ENCODE data around the gene NWD2.

The NWD2 gene

GRCh38 chr4:37304612-37305011, 60.1 kb downstream of the NWD2 start:
- DNase-seq (ENCODE audit: low spot score) = no peak

GRCh38 chr4:37305984-37306383, 61.4 kb downstream of the NWD2 start:
- DNase-seq (ENCODE audit: low spot score) = no peak

DNA sequence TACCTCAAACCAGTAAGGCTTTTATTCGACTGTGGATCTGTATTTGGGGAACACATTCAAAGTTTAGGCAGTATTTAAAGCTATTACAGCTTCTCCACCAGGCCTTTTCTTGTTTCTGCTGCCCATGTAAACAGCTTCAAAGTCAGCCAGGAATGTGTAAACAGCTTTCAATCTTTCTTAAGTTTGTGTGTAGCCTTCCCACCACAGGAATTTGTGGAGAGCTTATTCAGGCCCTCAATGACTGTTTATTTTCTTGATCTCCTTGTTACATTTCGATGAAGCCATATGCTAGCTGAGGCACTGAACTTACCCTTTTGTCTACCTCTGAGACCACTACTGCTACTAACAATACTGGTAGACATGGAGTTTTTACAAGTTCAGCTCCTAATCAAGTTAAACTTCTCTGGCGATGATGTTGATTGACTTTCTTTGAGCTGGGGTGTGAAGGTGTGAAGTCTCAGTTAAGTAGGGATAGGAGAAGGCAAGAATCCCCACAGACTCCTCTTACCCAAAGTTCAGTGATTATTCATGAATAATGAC, 72.6 kb downstream of the NWD2 start:
- DNase-seq (ENCODE audit: low spot score) = no peak

DNA sequence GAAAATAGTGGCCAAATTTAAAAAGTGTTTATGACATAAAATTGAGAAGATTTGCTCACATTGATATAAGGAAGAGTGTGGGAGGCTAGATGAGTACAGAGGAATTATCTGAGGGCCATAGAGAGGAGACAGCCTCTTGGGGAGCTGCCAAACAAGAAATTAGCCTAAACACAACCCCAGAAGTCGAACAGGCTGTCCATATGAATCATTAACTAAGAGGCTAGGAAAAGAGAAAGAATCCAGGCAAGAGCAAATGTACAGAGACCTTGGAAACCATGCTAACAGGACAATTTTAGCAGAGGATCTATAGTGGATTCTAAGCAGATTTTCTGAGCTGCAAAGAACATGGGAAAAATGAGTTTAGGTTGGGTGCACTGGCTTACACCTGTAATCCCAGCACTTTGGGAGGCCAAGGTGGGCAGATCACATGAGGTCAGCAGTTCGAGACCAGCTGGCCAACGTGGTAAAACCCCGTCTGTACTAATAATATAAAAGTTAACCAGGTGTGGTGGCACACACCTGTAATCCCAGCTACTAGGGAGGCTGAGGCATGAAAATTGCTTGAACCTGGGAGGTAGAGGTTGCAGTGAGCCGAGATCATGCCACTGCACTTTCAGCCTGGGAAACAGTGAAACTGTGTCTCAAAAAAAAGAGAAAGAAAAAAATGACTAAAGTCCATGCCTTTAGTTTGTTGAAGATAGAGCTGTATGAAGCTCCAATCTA, 76.1 kb downstream of the NWD2 start:
- no peak for DNase-seq (ENCODE audit: low spot score)

GRCh38 chr4:37322122-37322521, 77.6 kb downstream of the NWD2 start:
- no peak for DNase-seq (ENCODE audit: low spot score)

DNA sequence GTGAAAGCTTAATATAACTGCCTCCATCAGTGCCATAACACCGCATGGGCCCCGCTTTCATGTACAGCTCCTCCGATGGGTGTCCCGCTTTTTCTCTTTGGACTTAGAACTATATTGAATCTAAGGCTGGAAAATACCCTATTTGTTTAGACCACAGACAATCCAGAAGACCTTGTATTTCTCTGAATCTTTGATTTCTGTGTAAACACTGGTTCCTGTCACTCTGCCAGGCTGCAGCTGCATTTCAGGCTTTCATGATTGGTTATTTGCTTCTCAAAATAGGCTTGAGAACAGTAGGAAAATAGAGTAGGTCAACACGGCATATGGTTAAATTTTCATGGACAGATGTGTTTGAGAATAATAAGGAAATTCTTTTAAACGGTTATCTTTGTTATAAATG, 80.0 kb downstream of the NWD2 start:
- no peak for DNase-seq (ENCODE audit: low spot score)

DNA sequence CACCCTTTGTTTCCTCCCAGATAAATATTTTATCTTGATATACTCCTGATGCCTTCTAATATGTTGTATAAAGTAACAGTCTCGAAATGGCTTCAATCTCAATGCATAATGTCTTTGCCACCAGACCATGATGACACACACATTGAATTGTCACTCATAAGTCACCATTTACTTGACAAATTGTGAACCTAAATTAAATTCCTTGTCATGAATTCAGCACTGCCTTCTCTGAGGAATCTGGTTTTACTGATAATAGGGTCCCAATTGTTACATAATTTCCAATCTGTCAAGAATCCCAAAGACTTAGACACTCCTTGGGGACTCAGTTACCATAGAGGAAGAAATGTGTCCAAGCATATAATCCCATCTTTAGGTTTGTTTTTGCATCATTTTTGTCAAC, 82.3 kb downstream of the NWD2 start:
- DNase-seq (ENCODE audit: low spot score) = no peak

- DNase-seq (ENCODE audit: low spot score) = no peak
Measured at GRCh38 chr4:37338972-37339371, 94.4 kb downstream of the NWD2 start.

DNA sequence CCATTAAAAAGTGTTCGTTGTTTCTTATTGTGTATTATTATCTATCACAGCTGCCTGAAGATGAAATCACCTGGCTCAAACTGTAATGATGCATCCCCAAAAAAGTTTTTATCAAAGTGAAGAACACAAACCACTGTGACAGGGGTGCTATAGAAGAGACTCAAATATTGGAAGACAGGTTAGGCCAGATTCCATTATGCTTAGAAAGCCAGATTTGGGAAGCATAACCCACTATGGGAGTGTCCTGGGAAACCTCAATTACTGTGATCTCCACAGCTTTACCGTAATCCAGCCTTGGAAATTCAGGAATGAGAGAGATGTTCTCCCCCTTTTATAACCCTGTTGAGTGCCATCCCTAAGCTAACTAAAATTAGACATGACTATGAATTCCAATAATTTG, 114.2 kb downstream of the NWD2 start:
- DNase-seq (ENCODE audit: low spot score) = no peak

DNA sequence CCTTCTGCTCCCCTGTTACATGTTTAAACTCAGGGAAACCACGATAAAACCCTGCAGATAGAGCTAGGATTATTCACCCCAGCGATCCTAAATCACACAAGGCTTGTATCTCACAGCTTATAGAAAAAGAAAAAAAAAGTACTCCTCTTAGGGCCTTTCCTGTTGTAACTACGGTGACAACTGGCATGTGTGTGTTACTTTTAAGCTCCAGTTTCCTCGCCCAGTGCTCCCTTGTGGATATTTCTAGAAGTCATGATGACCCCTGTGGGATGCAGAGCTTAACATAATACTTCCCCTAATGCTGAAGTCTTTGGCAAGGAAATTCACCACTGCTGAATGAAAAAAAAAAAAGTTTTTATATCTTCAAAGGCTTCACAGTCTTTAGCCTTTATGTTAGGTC, 114.7 kb downstream of the NWD2 start:
- no peak for DNase-seq (ENCODE audit: low spot score)

GRCh38 chr4:37365888-37366287, 121.3 kb downstream of the NWD2 start:
- no peak for DNase-seq (ENCODE audit: low spot score)

GRCh38 chr4:37367901-37368300, 123.4 kb downstream of the NWD2 start:
- DNase-seq (ENCODE audit: low spot score) = no peak

- DNase-seq (ENCODE audit: low spot score) = no peak
Measured at GRCh38 chr4:37370052-37370451, 125.5 kb downstream of the NWD2 start.

- no peak for DNase-seq (ENCODE audit: low spot score)
Measured at GRCh38 chr4:37381040-37381668, 136.6 kb downstream of the NWD2 start.

- peak; percentile 70 for DNase-seq (ENCODE audit: low spot score)
Measured at GRCh38 chr4:37383579-37384229, 139.2 kb downstream of the NWD2 start.

DNA sequence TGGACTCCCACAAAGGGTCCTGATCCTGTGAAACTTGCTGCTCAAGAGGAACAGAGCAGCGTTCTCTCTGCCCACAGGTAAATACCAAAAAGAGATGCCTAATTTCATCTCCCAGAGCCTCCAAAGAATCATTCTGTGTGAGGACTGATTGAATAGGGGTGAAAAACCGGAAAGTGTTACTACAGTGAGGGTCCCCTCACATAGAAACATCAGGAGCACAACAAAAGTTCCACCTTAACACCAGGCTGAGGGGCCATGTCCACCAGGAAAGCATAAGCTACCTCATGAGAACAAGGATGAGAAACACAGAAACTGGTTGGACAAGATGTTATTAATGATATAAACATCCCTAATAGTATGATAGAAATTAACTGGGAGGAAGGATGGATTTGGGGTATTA, 140.9 kb downstream of the NWD2 start:
- DNase-seq (ENCODE audit: low spot score) = peak; percentile 11

DNA sequence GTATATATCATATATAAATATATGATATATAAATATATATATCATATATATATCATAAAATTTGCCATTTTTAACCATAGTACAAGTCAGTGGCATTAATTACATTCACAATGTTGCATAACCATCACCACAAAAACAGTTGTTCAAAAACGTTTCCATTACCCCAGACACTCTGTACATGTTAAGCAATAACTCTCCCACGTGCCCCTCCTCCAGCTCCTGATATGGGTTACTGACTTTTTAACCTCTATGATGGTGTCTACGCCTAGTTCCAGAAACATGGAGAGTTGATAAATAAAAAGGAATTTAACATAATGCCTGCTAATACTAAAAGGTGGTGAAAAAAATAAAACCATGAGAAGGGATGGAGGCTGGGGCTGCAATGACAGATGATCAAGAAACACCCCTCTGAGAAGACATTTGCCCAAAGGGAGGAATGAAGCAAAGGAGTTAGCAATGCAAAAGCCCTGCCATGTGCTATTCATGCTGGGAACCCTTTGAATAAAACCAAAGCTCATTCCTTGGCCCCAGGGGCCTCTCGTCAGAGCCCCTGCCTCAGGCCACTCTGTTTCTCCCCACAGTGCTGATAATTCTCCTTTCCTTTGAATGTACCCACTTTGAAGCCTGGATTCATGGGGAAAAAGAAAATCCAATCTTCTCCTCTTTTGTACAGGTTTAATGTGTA, 144.3 kb downstream of the NWD2 start:
- DNase-seq (ENCODE audit: low spot score) = no peak

DNA sequence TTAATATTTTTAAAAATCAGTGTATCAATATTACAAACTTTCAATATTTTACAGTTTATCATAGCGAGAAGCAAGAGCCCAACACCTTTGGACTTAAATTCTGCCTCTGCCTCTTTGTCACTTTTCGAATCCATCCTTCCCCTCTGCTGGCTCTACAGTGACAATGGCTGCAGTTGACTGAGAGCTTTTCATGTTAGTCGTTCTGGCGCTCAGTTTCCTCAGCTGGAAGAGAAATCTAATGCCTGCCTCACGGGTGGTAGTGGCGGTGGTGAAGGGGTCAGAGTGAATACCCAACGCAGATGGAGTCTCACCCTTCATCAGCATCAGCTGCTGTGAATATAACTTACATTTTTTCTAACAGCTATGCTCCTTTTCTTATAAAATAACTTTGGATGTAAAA, 144.8 kb downstream of the NWD2 start:
- no peak for DNase-seq (ENCODE audit: low spot score)

DNA sequence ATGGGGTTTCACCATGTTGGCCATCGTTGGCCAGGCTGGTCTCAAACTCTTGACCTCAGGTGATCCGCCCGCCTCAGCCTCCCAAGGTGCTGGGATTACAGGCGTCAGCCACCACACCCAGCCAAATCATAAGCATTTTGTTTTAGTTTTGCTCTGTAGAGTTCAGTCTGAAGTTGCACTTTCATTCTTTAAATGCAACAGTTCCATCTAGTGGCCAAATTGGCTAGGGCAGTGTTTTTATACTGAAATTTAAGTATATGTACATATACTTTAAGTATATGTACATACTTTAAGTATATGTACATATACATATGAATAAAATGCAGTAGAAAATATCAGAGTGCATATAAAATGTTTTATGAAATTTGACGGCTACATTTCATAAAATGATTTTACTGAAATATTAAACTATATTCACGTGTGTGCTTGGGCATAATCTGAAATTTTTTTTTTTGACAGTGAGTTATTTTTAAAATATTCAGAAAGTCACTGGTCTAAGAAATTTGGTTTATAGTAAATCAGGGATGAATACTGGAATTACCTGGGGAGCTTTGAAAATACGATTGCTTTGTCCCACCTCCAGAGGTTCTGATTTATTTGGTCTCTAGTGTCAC, 145.5 kb downstream of the NWD2 start:
- DNase-seq (ENCODE audit: low spot score) = peak; percentile 77

DNA sequence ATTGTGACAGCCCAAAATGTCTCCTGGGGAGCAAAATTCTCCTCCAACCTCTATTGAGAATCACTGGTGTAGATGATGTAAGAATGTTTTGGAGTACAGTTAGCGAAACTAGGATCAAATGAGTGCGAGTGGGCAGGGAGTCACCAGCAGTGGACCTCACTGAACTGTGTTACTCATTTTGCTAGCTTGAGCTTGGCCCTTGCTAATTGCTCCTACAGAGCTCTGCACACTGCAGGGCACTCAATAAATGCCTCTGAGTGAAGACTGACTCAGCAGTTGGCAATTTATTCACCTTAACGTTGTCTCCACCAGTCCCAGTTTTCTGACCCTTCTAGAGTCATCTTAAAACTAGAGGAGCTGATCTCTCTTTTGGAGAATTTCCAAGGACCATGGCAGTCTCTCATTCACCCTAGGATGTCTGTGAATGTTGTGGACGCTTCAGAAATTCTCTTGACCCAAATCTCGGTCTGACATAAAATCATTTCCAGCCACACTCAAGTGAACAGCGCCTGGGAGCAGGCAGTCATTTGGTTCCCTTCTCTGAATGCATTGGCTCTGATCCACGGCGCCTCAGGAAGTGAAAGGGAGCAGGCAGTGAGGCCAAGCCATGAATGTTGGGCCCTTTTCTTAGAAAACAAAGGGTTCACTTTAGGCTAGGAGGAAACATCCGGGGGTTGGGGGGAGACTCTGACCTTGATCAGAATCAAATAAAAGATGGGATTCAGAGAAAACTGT, 148.1 kb downstream of the NWD2 start:
- no peak for DNase-seq (ENCODE audit: low spot score)

DNA sequence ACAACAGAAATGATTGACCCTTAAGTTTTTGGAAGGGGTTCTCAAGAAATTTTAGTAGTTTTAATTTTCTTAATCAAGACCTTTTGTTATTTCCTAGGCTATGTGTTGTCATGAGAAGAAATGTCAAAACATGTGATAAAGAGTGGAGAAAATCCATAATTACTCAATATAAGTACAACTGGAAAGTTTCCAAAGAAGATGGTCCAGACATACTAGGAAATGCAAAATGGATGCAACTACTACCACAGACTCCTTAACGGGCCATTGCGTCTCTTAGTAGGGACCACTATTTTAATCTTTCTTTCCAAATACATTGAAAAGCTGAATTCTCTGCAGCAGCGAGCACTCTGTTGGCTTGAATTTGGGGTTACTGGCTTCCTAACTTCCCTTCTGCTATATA, 148.8 kb downstream of the NWD2 start:
- no peak for DNase-seq (ENCODE audit: low spot score)

- DNase-seq (ENCODE audit: low spot score) = no peak
Measured at GRCh38 chr4:37393889-37394288, 149.3 kb downstream of the NWD2 start.

All from NAMALWA (cell line).